Breast epithelium (tissue), 4 donors: ENCODE data around the gene H2BK1. TPM values are rescaled to one million over a fixed set of nuclear protein-coding genes. Genes with fewer than 3 reads are reported as not detected.

Experiments used
- DNase-seq, 2 donors: peaks; one replicate each; pipeline ENCODE4 v3.0.0-alpha.2; 2019; ENCODE audit warnings: low spot score in 2 of 2
- H3K27ac ChIP-seq, 2 donors: fragments of 200-600 bp; sonication (generic) in 1 of 2; one replicate each; pipeline ENCODE4 v1.5.1; 2016 to 2019; ENCODE audit warnings: mild to moderate bottlenecking in 1 of 2
- H3K27me3 ChIP-seq, 2 donors: fragments of 200-600 bp; sonication (generic) in 1 of 2; one replicate each; pipeline versions ENCODE4 v1.5.1 to v1.6.0; 2017 to 2019; ENCODE audit warnings: control low read depth in 1 of 2, mild to moderate bottlenecking in 1 of 2
- H3K36me3 ChIP-seq: fragments of 200-600 bp; one replicate; pipeline ENCODE4 v1.5.1; 2019
- H3K4me1 ChIP-seq, 2 donors: fragments of 200-600 bp; sonication (generic); one replicate each; pipeline ENCODE4 v1.5.1; 2016 to 2019; ENCODE audit warnings: control low read depth in 1 of 2
- H3K4me3 ChIP-seq, 3 donors: fragments of 200-600 bp; sonication (generic); 1 replicate in 2 of 3; 2 replicates in 1 of 3; pipeline ENCODE4 v1.5.1; 2016 to 2019; ENCODE audit warnings: mild to moderate bottlenecking in 3 of 3, moderate library complexity in 2 of 3
- H3K9me3 ChIP-seq, 2 donors: fragments of 200-600 bp; sonication (generic) in 1 of 2; one replicate each; pipeline ENCODE4 v1.5.1; 2016 to 2019; ENCODE audit warnings: control low read depth in 1 of 2
- CTCF ChIP-seq, 3 donors: fragments of 450-650 bp; IDR thresholded peaks; one replicate each; pipeline ENCODE4 v1.5.1; 2016 to 2017; ENCODE audit warnings: antibody characterized with exemption in 3 of 3, mild to moderate bottlenecking in 3 of 3, moderate library complexity in 3 of 3
- POLR2A ChIP-seq: fragments of 450-650 bp; IDR thresholded peaks from one replicate; pipeline ENCODE4 v1.6.1; 2016; ENCODE audit warnings: antibody characterized with exemption, mild to moderate bottlenecking, moderate library complexity
- POLR2AphosphoS5 ChIP-seq, 3 donors: sonication (generic); formaldehyde crosslinking; IDR thresholded peaks; one replicate each; pipeline ENCODE4 v1.6.1; 2017; ENCODE audit warnings: antibody characterized with exemption in 3 of 3
- intact Hi-C: fragments of 100-400 bp; cut with DNase I; formaldehyde crosslinking; loops from one replicate; pipeline ENCODE4 v1.15.1; 2023; ENCODE audit warnings: low total_unique reads
- total RNA-seq, 3 donors: library from RNA; depleted of rRNA; stranded (reverse); fragments of >200 nt; gene quantifications; one replicate each; pipeline ENCODE4 v1.1.0, GENCODE V29; 2016

H2BK1 gene
- total RNA-seq, 3 donors from 2014 or later, result not detected

GRCh38 chr7:151174246-151175046 lies 35.8 kb downstream of the H2BK1 start:
- peaks cover 0 to 4% of the 10 kb centered on the region in 2 donors for H3K9me3 ChIP-seq
- intact Hi-C loops, result loop anchor here (10.0 kb wide), 1 partner anchor 380 kb away; no protein-coding TSS in a partner anchor
- H3K27me3 ChIP-seq, result peaks cover 2 to 37% of the 10 kb centered on the region in 2 donors
- H3K4me3 ChIP-seq, result no peak overlapping the region
- no peak for TF ChIP-seq POLR2AphosphoS5 (IDR thresholded peaks at IDR 0.05)
- TF ChIP-seq CTCF (IDR thresholded peaks at IDR 0.05), result no peak
- no peak for TF ChIP-seq POLR2A
- H3K27ac ChIP-seq, result no peak overlapping the region
- no peaks in the 10 kb centered on the region for H3K36me3 ChIP-seq
- no peaks in the 10 kb centered on the region for H3K4me1 ChIP-seq
- no peak for DNase-seq

- Histone ChIP-seq H3K27me3 (peaks cover 2 to 42% of the 10 kb centered on the region in 2 donors), H3K4me3 (no peak overlapping the region), H3K9me3 (peaks cover 0 to 4% of the 10 kb centered on the region in 2 donors), H3K36me3 (no peaks in the 10 kb centered on the region), H3K4me1 (no peaks in the 10 kb centered on the region), H3K27ac (no peak overlapping the region)
- intact Hi-C loops, result loop anchor here (10.0 kb wide), 1 partner anchor 379 kb away; no protein-coding TSS in a partner anchor
- DNase-seq, result no peak
- no peak for TF ChIP-seq POLR2AphosphoS5 (IDR thresholded peaks at IDR 0.05)
- no peak for TF ChIP-seq CTCF (IDR thresholded peaks at IDR 0.05)
- no peak for TF ChIP-seq POLR2A
Observed at GRCh38 chr7:151173386-151174245, 36.7 kb downstream of the H2BK1 start.

- H3K4me3 ChIP-seq, result no peak overlapping the region
- no peak overlapping the region for H3K27ac ChIP-seq
- no peak for TF ChIP-seq POLR2A
- peak in 2 of 3 donors; percentile 45 for TF ChIP-seq POLR2AphosphoS5 (IDR thresholded peaks at IDR 0.05)
- peak; percentile 97 to 100 (median 100) for TF ChIP-seq CTCF (IDR thresholded peaks at IDR 0.05)
- peaks cover 0 to 4% of the 10 kb centered on the region in 2 donors for H3K9me3 ChIP-seq
- peak; percentile 55 to 84 for DNase-seq
- intact Hi-C loops, result loop anchor here (10.0 kb wide), 1 partner anchor 378 kb away; no protein-coding TSS in a partner anchor
- no peaks in the 10 kb centered on the region for H3K36me3 ChIP-seq
- peaks cover 0 to 2% of the 10 kb centered on the region in 2 donors for H3K4me1 ChIP-seq
- H3K27me3 ChIP-seq, result peaks cover 2 to 51% of the 10 kb centered on the region in 2 donors
Observed at GRCh38 chr7:151172273-151173141, 37.8 kb downstream of the H2BK1 start.

DNA sequence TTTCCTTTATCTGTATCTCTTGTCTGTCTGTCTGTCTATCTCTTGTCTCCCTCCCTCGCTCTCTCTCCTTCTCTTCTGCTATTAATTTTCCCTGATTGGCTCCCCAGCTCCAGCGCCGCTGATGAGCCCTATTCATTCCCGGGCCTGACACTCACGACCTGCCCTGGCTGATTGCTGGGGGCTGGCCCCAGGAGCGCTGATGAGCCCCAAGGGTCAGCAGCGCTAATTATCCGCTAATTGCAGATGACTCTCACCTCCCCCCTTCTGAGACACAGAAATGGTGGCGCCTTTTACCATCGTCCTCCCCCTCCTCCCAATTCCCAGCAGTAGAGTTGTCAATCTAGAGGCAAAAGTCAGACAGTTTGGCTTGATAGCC lies 41.5 kb downstream of the H2BK1 start:
- Histone ChIP-seq H3K27ac (no peak overlapping the region), H3K4me3 (no peak overlapping the region), H3K27me3 (peaks cover 2 to 48% of the 10 kb centered on the region in 2 donors), H3K36me3 (no peaks in the 10 kb centered on the region), H3K9me3 (no peaks in the 10 kb centered on the region), H3K4me1 (peaks cover 0 to 11% of the 10 kb centered on the region in 2 donors)
- intact Hi-C loops, result no loop called here
- no peak for DNase-seq
- TF ChIP-seq POLR2AphosphoS5 (IDR thresholded peaks at IDR 0.05) (no peak), CTCF (IDR thresholded peaks at IDR 0.05) (no peak), POLR2A (no peak)
